ENCODE measurements around the gene SPAST. TPM values are rescaled to one million over a fixed set of nuclear protein-coding genes. Genes with fewer than 3 reads are reported as not detected.
A peak's percentile ranks its signal among the peaks of the same experiment; 100 is the strongest.
"Not testable (repeated sequence)": the region's sequence is repeated elsewhere in the genome, so short reads cannot be mapped to it uniquely, and the experiment has no call there.

The SPAST gene
- total and polyA plus RNA-seq, 8 donors, result 2.5 to 10.4 (median 5.9) TPM

GRCh38 chr2:32136097-32136496 lies 72.7 kb downstream of the SPAST start:
- ATAC-seq (no peak), DNase-seq (no peak), FAIRE-seq (no peak)
- Histone ChIP-seq H3K27ac (no peak overlapping the region), H3K27me3 (no peaks in the 10 kb centered on the region), H3K4me3 (no peak overlapping the region), H3K4me1 (peaks cover 0 to 4% (median 0%) of the 10 kb centered on the region in 3 donors), H3K9me3 (no peaks in the 10 kb centered on the region), H3K36me3 (peaks cover 0 to 5% (median 0%) of the 10 kb centered on the region in 3 donors)
- WGBS, 2 donors, result 92 to 95% methylated on average over 4 of the region's 4 CpGs
- intact Hi-C loops (cut with DNase I), result no loop called here
- TF ChIP-seq CTCF (IDR thresholded peaks at IDR 0.05), result no peak

- H3K27ac ChIP-seq; DNase-seq; intact Hi-C loops (cut with DNase I); H3K4me1 ChIP-seq; H3K9me3 ChIP-seq; ATAC-seq; H3K36me3 ChIP-seq; H3K4me3 ChIP-seq; H3K27me3 ChIP-seq; FAIRE-seq: not testable (repeated sequence)
- WGBS, 2 donors, result 97% methylated on average over 14 of the region's 14 CpGs
These were observed 88.2 kb downstream of the SPAST start for GRCh38 chr2:32151544-32151943.

GRCh38 chr2:32159678-32160077 lies 96.3 kb downstream of the SPAST start:
- intact Hi-C loops (cut with DNase I), result no loop called here
- no peak for FAIRE-seq
- Histone ChIP-seq H3K4me3 (no peak overlapping the region), H3K4me1 (no peaks in the 10 kb centered on the region), H3K27ac (no peak overlapping the region), H3K27me3 (no peaks in the 10 kb centered on the region), H3K36me3 (no peaks in the 10 kb centered on the region), H3K9me3 (no peaks in the 10 kb centered on the region)
- WGBS, 2 donors, result 92 to 98% methylated on average over 2 of the region's 2 CpGs
- no peak for ATAC-seq
- DNase-seq, result no peak
- TF ChIP-seq CTCF (IDR thresholded peaks at IDR 0.05), result no peak

GRCh38 chr2:32161296-32161695 lies 97.9 kb downstream of the SPAST start:
- H3K4me3 ChIP-seq, result no peak overlapping the region
- 62 to 63% methylated on average over 2 of the region's 2 CpGs for WGBS, 2 donors
- H3K27ac ChIP-seq, result no peak overlapping the region
- intact Hi-C loops (cut with DNase I), result no loop called here
- FAIRE-seq (no peak), ATAC-seq (no peak), DNase-seq (no peak)
- no peak for TF ChIP-seq CTCF (IDR thresholded peaks at IDR 0.05)
- H3K4me1 ChIP-seq, result no peaks in the 10 kb centered on the region
- no peaks in the 10 kb centered on the region for H3K36me3 ChIP-seq
- no peaks in the 10 kb centered on the region for H3K27me3 ChIP-seq
- H3K9me3 ChIP-seq, result no peaks in the 10 kb centered on the region

- ATAC-seq; intact Hi-C loops (cut with DNase I); H3K4me3 ChIP-seq; H3K27ac ChIP-seq; DNase-seq; H3K9me3 ChIP-seq; H3K36me3 ChIP-seq; FAIRE-seq; H3K27me3 ChIP-seq: not testable (repeated sequence)
- WGBS, 2 donors, result 84 to 90% methylated on average over 10 of the region's 10 CpGs
- H3K4me1 ChIP-seq, result peaks cover 0 to 14% (median 10%) of the 10 kb centered on the region in 3 donors
These were observed 100.9 kb downstream of the SPAST start for GRCh38 chr2:32164254-32164653.

- FAIRE-seq; H3K9me3 ChIP-seq; H3K36me3 ChIP-seq; DNase-seq; intact Hi-C loops (cut with DNase I); H3K27me3 ChIP-seq: not testable (repeated sequence)
- WGBS, 2 donors, result 4 to 6% methylated on average over 13 of the region's 13 CpGs
- H3K27ac ChIP-seq, result peak overlapping the region; percentile 78 to 94 (median 85)
- peak overlapping the region; percentile 61 to 78 (median 74) for H3K4me3 ChIP-seq
- peak in 2 of 4 donors; percentile 12 to 14 for ATAC-seq
- peaks cover 0 to 14% (median 10%) of the 10 kb centered on the region in 3 donors for H3K4me1 ChIP-seq
These were observed 101.6 kb downstream of the SPAST start for GRCh38 chr2:32165027-32165347.
